ENCODE data around the gene CELF6.

Gene CELF6

DNA sequence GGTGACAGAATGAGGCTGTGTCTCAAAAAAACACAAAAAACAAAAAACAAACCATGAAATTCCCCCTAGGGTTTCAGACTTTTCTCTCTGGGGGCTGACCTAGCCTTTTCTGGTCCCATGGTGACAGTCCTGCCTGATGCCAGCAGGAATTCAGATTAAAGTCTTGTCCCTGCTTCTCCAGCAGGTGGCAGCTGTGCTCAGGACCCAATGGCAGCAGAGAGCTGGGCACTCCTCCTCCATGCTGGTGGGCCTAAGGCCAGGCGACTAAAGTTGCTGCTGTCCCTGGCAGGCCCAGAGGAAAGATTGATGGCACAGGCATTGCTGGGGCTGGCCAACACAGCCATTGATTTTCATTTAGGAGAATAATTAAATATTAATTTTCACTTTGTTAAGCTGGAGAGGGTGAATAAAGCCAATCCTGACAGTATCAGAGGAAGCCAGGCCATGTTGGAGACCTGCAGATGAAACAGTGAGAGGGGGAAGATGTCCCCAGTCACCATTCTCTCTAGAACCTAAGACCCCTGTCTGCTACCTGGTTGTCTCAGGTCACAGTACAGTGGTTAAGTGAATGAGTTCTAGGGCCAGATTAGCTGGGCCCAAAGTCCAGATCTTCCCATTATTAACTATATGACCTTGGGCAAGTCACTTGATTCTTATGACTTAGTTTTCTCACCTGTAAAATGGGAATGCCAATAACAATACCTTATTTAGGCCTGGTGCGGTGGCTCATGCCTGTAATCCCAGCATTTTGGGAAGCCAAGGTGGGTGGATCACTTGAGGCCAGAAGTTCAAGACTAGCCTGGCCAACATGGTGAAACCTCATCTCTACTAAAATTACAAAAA is 7.1 kb downstream of the CELF6 start:
- no peaks in the 10 kb centered on the region for H3K4me1 ChIP-seq
- peaks cover 15% of the 10 kb centered on the region; the same call in 1 of the 2 replicates for H3K27me3 ChIP-seq (ENCODE audit: low read depth)
- in situ Hi-C loops (cut with MboI; ENCODE audit: low sequenced_read_pairs): loop anchor here (10.0 kb wide), 1 partner anchor 1742 kb away; no protein-coding TSS in a partner anchor
- H3K4me3 ChIP-seq: no peak overlapping the region
- no peaks in the 10 kb centered on the region for H3K9me3 ChIP-seq
- DNase-seq (ENCODE audit: low spot score in 2 of 2): peak; percentile 89
- no peaks in the 10 kb centered on the region for H3K36me3 ChIP-seq (replicated peaks)

- Histone ChIP-seq H3K9me3 (no peaks in the 10 kb centered on the region), H3K36me3 (replicated peaks) (no peaks in the 10 kb centered on the region), H3K4me3 (no peak overlapping the region), H3K27me3 (ENCODE audit: low read depth) (peaks cover 34% of the 10 kb centered on the region), H3K4me1 (no peaks in the 10 kb centered on the region)
- no peak for DNase-seq (ENCODE audit: low spot score in 2 of 2)
- in situ Hi-C loops (cut with MboI; ENCODE audit: low sequenced_read_pairs): loop anchor here (10.0 kb wide), 1 partner anchor 1638 kb away; no protein-coding TSS in a partner anchor
Measured at GRCh38 chr15:72307026-72307425, 12.9 kb downstream of the CELF6 start.

- peak in 1 of 2 experiments; percentile 51 for DNase-seq (ENCODE audit: low spot score in 2 of 2)
- H3K4me3 ChIP-seq: no peak overlapping the region
- no peaks in the 10 kb centered on the region for H3K9me3 ChIP-seq
- no peaks in the 10 kb centered on the region for H3K4me1 ChIP-seq
- H3K36me3 ChIP-seq (replicated peaks): no peaks in the 10 kb centered on the region
- peaks cover 36% of the 10 kb centered on the region for H3K27me3 ChIP-seq (ENCODE audit: low read depth)
- in situ Hi-C loops (cut with MboI; ENCODE audit: low sequenced_read_pairs): loop anchor here (10.0 kb wide), 1 partner anchor 1639 kb away; no protein-coding TSS in a partner anchor
Measured at GRCh38 chr15:72306211-72306785, 13.7 kb downstream of the CELF6 start.

- Histone ChIP-seq H3K36me3 (replicated peaks) (no peaks in the 10 kb centered on the region), H3K27me3 (ENCODE audit: low read depth) (peaks cover 34% of the 10 kb centered on the region), H3K4me1 (no peaks in the 10 kb centered on the region), H3K9me3 (no peaks in the 10 kb centered on the region), H3K4me3 (no peak overlapping the region)
- DNase-seq (ENCODE audit: low spot score in 2 of 2): no peak
- in situ Hi-C loops (cut with MboI; ENCODE audit: low sequenced_read_pairs): loop anchor here (10.0 kb wide), 1 partner anchor 1640 kb away; no protein-coding TSS in a partner anchor
Measured at GRCh38 chr15:72304596-72304995, 15.4 kb downstream of the CELF6 start.

DNA sequence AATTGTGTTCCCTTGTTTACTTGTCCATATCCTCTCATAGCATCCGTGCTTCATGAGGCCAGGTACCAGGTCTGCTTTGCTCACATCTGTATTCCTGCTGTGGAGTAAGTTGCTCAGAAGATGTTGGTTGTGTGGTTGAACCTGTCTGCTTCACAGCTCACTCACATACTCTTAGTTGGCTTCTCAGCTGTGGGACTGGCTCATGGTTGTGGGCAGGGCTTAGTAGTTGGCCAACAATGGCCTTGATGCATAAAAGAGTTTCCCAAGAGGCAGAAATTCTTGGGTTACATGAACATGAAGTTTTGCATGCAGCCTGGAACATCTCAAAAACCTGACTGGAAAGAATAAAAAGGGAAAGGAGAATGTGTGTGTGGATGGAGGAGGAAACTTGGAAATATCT is 17.0 kb downstream of the CELF6 start:
- in situ Hi-C loops (cut with MboI; ENCODE audit: low sequenced_read_pairs): loop anchor here (10.0 kb wide), 1 partner anchor 1642 kb away; no protein-coding TSS in a partner anchor
- no peak for DNase-seq (ENCODE audit: low spot score in 2 of 2)
- H3K4me1 ChIP-seq: no peaks in the 10 kb centered on the region
- H3K9me3 ChIP-seq: no peaks in the 10 kb centered on the region
- no peak overlapping the region for H3K4me3 ChIP-seq
- H3K27me3 ChIP-seq (ENCODE audit: low read depth): peaks cover 29% of the 10 kb centered on the region
- no peaks in the 10 kb centered on the region for H3K36me3 ChIP-seq (replicated peaks)

DNA sequence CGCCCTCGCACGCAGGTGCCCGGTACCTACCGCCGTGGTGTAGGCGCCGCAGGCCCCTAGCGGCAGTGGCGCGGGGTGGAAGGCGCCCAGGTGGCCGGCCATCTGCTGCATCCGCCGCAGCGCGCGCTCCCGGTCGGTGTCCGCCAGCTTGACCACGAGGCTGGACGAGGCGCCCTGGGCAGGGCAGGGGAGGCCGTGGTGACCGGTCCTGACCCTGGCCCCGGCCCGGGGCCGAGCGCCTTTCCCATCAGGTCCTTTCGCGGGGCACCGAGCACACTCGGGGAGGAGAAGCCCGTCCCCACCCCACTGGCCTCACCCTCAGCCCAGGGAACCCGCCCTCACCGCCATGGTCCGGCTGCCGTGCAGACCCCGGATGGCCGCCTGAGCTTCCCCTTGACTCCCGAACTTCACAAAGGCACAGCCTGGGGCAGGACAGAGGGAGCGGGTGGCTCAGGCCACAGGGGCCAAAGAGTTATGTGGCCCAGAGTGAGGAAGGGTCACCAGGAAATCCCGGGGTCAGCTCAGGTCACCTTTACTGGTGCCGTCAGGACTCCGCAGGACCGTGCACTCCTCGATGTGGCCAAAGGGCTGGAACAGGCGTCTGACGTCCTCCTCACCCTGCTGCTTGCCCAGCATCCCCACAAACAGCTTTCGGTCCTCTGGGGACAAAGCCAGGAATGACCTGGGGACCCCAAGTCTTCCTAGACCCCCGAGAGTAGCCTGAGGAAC is 30.2 kb downstream of the CELF6 start:
- Histone ChIP-seq H3K36me3 (replicated peaks) (no peaks in the 10 kb centered on the region), H3K4me3 (no peak overlapping the region), H3K9me3 (no peaks in the 10 kb centered on the region), H3K4me1 (no peaks in the 10 kb centered on the region), H3K27me3 (ENCODE audit: low read depth) (peaks cover 7% of the 10 kb centered on the region; the same call in 1 of the 2 replicates)
- DNase-seq (ENCODE audit: low spot score in 2 of 2): no peak
- in situ Hi-C loops (cut with MboI; ENCODE audit: low sequenced_read_pairs): no loop called here

DNA sequence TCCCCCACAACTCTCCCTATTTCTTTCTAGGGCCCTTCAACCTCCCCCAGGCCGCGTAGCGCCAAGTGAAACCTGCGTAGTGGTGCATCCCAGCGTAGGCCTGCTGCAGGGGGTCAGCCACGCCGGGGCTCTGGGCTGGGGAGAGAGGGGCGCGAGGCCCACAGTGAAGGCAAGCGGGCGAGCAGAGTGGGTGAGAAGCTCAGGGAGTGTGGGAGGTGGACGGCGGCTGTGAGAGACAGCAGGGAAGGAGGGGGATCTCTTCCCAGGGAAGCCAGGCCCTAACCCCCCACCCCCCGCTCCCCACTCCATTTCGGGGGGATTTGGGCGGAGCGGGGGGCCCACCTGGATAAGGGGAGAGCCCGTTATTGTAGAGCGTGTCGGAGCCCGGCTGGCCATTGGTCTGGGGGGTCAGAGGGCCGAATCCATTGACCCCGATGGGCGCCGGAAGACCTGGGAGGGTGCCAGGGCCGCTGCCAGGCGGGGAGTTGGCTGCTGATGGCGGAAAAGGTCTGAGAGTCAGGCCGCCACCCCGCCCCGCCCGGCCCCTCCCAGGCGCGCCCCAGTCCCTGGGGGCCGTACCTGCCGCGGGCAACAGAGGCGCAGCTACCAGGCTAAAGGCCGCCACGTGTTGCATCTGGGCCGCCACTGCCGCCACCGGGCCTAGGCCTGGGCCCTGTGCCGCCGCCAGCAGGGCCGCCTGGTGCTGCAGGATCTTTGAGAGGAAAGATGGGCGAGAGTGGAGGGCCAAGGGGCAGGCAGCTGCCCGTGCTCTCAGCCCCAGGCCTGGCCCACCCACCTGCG is 31.0 kb downstream of the CELF6 start:
- H3K36me3 ChIP-seq (replicated peaks): no peaks in the 10 kb centered on the region
- no peaks in the 10 kb centered on the region for H3K4me1 ChIP-seq
- H3K27me3 ChIP-seq (ENCODE audit: low read depth): peaks cover 7% of the 10 kb centered on the region; the same call in 1 of the 2 replicates
- in situ Hi-C loops (cut with MboI; ENCODE audit: low sequenced_read_pairs): no loop called here
- H3K9me3 ChIP-seq: no peaks in the 10 kb centered on the region
- H3K4me3 ChIP-seq: no peak overlapping the region
- DNase-seq (ENCODE audit: low spot score in 2 of 2): no peak

DNA sequence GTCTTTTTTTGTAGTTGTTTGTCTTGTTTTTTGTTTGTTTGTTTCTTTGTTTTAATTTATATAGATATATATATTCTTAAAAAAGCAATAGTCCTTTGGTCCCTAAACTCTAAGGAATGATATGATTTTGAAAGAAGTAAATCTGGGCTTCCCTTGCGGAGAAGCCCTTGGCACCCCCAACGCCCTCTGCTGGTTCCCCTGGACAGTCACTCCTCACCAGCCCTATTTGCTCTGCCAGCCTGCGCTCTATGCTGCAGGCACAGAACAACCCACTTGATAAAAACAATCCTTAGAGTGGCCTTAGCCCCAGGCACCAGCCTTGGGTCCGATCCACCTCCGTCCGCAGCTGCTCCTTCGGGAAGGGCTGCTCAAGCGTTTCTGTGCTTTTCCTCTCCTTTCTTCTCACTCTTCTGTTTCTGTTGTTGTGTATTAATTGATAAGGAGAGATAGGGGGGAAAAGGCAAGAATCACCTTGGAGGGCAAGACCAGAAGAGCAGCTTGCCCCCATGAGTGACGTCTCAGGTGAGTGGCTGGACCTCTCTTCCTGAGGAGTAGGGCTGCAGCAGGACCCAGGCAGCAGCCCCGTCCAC is 33.9 kb downstream of the CELF6 start:
- peak; percentile 70 to 84 for DNase-seq (ENCODE audit: low spot score in 2 of 2)
- no peaks in the 10 kb centered on the region for H3K36me3 ChIP-seq (replicated peaks)
- H3K27me3 ChIP-seq (ENCODE audit: low read depth): no peaks in the 10 kb centered on the region
- H3K4me3 ChIP-seq: no peak overlapping the region
- in situ Hi-C loops (cut with MboI; ENCODE audit: low sequenced_read_pairs): no loop called here
- no peaks in the 10 kb centered on the region for H3K4me1 ChIP-seq
- H3K9me3 ChIP-seq: no peaks in the 10 kb centered on the region

DNA sequence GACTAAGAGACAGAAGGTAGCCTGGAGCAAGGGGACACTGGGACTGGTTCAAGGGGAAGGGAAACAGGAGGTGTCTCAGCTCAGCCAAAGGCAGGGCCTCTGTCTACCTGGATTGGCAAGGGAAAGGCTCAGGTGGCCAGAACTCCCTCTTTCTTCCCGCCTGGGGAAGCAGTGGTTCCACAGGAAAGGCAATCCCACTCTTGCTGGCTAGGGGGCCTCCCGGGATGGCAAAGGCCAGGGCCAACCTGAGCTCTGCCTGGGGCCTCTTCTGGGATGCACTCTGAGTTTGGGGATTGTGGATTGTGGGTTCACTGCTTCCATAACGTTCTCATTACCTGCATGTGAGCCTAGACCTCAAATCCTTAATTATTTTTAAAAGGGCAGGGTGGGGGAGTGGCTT is 34.6 kb downstream of the CELF6 start:
- in situ Hi-C loops (cut with MboI; ENCODE audit: low sequenced_read_pairs): no loop called here
- Histone ChIP-seq H3K4me1 (no peaks in the 10 kb centered on the region), H3K36me3 (replicated peaks) (no peaks in the 10 kb centered on the region), H3K9me3 (no peaks in the 10 kb centered on the region), H3K27me3 (ENCODE audit: low read depth) (no peaks in the 10 kb centered on the region), H3K4me3 (no peak overlapping the region)
- DNase-seq (ENCODE audit: low spot score in 2 of 2): peak in 1 of 2 experiments; percentile 38

DNA sequence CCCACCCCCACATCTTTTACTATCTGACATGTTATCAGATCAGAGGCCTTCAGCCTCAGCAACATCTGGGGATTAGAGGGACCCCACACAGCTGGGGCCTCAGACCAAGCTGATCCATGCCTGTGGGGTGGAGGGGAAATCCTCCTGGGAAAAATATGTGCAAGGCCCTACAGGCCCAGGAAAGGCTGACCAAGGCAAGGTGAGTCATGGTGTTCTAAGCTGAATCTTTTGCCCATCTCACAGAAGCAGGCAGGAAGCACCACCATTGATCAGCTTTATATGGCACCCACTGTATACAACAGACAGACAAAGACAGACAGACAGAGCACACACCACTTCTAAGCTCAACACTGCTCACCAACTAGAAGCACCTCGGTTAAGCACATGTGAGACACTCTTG is 35.2 kb downstream of the CELF6 start:
- Histone ChIP-seq H3K27me3 (ENCODE audit: low read depth) (0 out of 2 replicates have a peak, but pooled peaks cover 2% of the 10 kb centered on the region), H3K9me3 (no peaks in the 10 kb centered on the region), H3K4me1 (no peaks in the 10 kb centered on the region), H3K4me3 (no peak overlapping the region), H3K36me3 (replicated peaks) (no peaks in the 10 kb centered on the region)
- DNase-seq (ENCODE audit: low spot score in 2 of 2): no peak
- in situ Hi-C loops (cut with MboI; ENCODE audit: low sequenced_read_pairs): no loop called here

DNA sequence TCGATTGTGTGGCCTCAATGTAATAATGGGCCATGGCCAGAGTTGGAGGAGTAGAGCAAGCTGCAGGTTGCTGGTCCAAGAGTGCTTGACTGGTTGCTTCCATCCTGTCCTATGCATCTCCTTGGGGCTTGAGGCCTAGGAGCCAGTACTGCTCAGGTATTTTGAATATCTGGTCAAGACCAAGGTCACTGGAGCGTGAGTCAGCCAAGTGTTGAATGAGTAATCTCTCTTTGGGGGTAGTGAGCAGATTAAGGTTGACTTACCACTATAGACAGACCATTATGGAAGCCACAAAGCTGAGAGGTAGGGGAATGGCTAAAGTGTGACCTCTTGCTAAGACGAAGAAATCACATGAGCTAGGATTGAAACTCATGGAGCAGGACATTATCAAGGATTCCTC is 38.2 kb downstream of the CELF6 start:
- in situ Hi-C loops (cut with MboI; ENCODE audit: low sequenced_read_pairs): no loop called here
- H3K36me3 ChIP-seq (replicated peaks): no peaks in the 10 kb centered on the region
- 0 out of 2 replicates have a peak, but pooled peaks cover 2% of the 10 kb centered on the region for H3K27me3 ChIP-seq (ENCODE audit: low read depth)
- H3K4me3 ChIP-seq: no peak overlapping the region
- no peaks in the 10 kb centered on the region for H3K4me1 ChIP-seq
- no peaks in the 10 kb centered on the region for H3K9me3 ChIP-seq
- DNase-seq (ENCODE audit: low spot score in 2 of 2): no peak

- 0 out of 2 replicates have a peak, but pooled peaks cover 2% of the 10 kb centered on the region for H3K27me3 ChIP-seq (ENCODE audit: low read depth)
- no peaks in the 10 kb centered on the region for H3K9me3 ChIP-seq
- no peak for DNase-seq (ENCODE audit: low spot score in 2 of 2)
- no peak overlapping the region for H3K4me3 ChIP-seq
- in situ Hi-C loops (cut with MboI; ENCODE audit: low sequenced_read_pairs): no loop called here
- no peaks in the 10 kb centered on the region for H3K4me1 ChIP-seq
- H3K36me3 ChIP-seq (replicated peaks): no peaks in the 10 kb centered on the region
Measured at GRCh38 chr15:72280751-72281150, 39.2 kb downstream of the CELF6 start.

DNA sequence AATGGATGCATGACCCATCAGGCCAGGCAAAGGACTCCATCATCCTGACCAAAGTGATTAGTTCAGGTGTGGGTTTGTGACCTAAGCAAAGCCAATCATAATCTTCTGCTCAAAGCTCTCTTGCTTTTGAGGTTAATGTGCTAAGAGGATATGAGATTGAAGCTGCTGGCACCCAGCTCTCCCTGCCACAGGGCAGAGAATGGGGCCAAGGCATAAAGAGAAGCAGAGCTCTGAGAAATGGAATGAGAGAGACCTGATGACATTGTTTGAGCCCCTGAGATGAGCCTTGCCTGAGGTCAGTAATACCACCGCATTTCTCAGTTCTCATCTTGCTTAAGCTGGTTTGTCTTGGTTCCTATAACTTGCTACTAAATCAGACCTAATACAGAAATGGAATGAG is 41.2 kb downstream of the CELF6 start:
- H3K9me3 ChIP-seq: no peaks in the 10 kb centered on the region
- H3K4me3 ChIP-seq: no peak overlapping the region
- H3K27me3 ChIP-seq (ENCODE audit: low read depth): 0 out of 2 replicates have a peak, but pooled peaks cover 2% of the 10 kb centered on the region
- no peak for DNase-seq (ENCODE audit: low spot score in 2 of 2)
- H3K36me3 ChIP-seq (replicated peaks): no peaks in the 10 kb centered on the region
- in situ Hi-C loops (cut with MboI; ENCODE audit: low sequenced_read_pairs): no loop called here
- H3K4me1 ChIP-seq: no peaks in the 10 kb centered on the region
